Right forelimb (tissue), 1 donor: ENCODE results near the gene TMEM245.
A peak's percentile ranks its signal among the peaks of the same experiment; 100 is the strongest.

Experiments
- DNase-seq: peaks from one replicate; pipeline ENCODE4 v3.0.0-alpha.2; 2018

The TMEM245 gene

GRCh38 chr9:109100543-109101201 lies 19.1 kb downstream of the TMEM245 start:
- no peak for DNase-seq

DNA sequence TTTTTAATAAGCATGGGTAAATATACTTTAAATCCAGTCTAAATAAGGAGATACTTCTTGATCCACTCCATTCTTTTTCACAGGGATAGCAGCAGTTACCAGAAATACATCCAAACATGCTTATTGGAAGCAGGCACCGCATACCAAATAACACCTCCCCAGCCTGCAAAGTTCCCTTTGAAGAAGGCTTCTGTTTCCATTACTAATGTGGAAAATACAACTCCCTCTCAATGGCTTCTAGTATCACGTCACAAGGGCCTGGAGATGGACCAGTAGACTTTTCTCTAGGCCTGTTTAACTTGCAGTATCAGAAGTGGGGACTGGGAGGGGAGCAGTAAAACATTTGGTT lies 20.8 kb downstream of the TMEM245 start:
- no peak for DNase-seq

DNA sequence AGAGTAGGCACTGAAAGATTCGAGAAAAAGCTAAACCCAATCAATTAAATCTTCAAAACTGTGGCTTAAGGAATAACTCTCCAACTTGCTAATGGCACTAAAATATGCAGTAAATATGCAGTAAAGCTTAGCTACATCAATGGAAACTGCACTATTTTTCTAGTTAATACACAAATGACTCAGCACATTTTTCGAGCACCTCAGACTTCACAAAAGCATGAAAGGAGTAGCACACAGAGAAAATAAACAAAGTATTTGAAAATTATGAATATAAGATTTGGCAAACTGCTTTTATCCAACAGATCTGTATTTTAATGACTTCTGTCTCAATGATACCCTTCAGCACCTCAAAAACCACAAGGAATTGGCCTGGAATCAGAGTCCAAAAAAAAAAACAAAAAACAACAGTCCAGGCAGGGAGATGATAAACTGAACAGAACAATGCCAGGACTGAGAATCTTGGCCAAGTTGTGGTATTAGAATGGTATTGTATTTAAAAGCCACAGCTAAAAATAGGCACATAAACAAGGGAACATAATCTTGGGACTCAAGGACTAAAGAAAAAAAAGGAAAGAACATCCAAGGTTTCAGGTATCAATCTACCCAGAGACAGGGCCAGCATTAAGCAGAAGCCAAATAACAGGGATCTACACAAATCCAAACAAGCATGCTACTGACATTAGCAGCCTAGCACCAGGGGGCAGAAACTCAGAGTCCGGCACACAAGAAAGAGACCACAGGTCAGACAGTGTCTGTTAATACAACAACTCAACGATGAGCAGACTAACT lies 21.4 kb downstream of the TMEM245 start:
- peak; percentile 47 for DNase-seq

DNA sequence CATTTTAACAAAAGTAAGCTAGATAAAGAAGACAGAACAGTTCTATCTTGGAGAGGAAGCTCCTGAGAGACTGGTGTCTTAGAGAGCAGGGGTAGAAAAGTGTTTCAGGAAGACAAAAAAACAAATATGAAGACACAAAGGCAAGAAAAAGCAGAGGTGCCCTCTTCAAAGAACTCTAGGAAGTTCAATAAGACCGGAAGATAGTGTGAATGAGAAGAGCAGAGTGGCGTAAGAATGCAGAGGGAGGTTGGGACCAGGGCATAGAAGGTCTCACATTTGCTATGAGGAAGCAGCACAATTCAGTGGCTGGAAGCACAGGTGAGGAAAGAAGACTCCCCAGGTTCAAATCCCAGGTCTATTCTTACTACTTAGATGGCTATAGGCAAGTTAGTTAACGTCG lies 22.6 kb downstream of the TMEM245 start:
- DNase-seq, result no peak

DNA sequence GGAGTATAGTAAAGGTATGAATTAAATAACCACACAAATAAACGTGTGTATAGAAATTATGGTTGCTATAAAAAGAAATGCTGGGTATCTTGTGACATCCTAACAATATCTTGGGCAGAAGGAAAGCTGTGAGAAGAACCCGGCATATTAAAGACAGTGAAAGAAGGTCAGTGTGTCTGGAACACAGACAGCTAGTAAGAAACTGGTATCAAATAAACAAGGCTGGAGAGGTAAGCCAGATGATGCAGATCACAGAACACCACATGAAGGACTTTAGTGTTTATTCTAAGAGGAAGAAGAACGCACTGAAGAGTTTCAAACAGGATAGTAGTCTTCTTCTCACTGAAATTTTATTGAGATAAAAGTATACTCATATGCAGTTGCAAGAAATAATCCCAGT lies 24.4 kb downstream of the TMEM245 start:
- no peak for DNase-seq

DNA sequence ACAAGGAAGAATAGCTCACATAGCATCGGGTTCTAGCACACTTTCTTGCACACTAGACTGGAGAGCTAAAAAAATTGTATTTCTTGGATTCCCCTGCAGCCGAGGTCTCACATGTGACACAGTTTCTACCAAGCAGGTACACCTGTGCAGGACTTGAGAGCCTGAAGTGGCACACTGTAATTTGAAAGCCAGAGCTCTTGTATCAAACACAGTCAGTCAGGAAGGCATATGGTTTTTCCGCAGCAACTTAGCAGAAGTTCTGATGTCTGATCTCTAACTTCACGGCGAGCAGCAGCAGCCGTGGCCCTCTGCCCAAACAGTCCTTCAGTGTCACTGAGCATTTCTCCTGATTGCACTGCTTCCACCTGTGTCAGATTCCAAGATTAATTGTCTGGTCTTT lies 25.5 kb downstream of the TMEM245 start:
- no peak for DNase-seq

DNA sequence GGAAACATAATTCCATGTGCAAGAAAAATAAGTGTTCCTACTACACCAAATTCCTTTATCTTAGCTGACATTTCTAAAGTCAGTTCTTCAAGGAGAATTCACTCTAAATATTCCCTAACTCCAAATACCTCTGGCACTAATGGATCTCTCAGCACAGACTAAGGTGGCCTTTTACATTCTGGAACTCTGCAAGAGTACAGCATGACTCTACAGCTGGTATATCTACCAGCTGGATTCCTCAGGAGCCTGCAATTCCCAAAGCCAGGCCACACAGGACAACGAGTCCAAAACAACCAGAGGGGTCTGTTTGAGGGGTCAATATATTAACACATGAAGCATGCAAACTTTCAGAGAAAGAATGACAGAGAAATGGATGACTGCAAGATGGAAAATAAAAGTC lies 27.2 kb downstream of the TMEM245 start:
- no peak for DNase-seq

DNA sequence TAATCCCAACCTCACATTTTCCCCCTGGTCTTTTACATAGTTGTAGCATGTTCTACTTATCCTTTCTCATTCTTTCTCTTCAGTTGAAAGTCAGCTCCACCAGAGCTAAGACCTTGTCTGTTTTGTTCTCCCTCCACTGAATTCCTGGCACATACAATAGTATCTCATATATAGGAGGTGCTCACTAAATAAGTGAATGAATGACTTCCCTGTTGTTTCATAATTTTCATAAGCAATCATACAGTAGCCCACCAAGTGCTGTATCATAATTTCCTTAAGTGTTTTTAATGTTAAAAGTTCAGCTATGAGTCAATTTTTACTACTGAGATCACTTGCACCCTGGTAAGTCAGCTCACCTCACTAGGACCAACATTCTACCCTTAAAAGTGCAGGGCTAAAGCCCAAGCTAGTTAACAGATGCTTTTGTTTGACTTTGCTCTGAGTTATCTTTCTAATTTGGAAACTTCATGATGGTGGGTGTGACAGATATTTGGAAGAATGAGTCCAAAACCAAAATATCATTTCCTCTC lies 27.6 kb downstream of the TMEM245 start:
- DNase-seq, result no peak

DNA sequence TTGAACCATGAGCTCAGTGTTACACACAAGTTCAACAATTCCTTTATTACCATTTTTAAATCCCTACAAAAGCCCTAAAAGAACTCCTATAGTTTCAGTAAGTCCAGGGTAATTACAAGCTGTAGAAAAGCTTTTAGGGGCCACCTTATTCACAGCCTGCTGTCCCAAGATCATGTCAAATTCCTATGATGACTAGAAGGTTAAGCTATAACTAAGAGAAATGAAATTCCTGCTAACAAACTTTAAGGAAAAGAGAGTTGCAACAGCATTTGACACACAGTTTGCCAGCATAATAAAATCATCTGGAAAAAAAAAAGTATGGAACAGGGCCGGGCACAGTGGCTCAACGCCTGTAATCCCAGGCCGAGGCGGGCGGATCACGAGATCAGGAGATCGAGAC lies 31.5 kb downstream of the TMEM245 start:
- DNase-seq, result no peak

- DNase-seq, result no peak
These were observed 32.0 kb downstream of the TMEM245 start for GRCh38 chr9:109087795-109088194.

GRCh38 chr9:109086221-109086620 lies 33.5 kb downstream of the TMEM245 start:
- DNase-seq, result no peak

- no peak for DNase-seq
These were observed 34.2 kb downstream of the TMEM245 start for GRCh38 chr9:109085510-109085909.

DNA sequence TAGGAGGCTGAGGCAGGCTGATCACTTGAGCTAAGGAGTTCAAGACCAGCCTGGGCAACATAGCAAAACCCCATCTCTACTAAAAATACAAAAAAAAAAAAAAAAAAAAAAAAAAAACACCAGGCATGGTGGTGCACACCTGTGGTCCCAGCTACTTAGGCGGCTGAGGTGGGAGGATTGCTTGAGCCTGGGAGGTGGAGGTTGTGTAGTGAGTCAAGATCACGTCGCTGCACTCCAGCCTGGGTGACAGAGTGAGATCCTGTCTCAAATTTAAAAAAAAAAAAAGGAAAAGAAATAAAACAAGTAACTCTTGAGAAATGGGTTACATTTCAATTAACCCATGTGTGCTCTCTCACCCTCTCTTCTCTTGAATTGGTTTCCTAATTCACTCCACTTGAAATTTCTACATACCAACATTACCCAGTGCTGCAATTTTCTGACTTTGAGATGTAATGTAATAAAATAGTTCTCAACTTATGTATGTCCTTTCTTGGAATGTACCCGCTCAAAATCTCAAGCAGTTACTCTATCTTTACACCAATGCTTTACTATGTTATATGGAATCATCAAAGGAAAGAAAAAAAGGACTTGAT lies 35.8 kb downstream of the TMEM245 start:
- DNase-seq, result no peak

DNA sequence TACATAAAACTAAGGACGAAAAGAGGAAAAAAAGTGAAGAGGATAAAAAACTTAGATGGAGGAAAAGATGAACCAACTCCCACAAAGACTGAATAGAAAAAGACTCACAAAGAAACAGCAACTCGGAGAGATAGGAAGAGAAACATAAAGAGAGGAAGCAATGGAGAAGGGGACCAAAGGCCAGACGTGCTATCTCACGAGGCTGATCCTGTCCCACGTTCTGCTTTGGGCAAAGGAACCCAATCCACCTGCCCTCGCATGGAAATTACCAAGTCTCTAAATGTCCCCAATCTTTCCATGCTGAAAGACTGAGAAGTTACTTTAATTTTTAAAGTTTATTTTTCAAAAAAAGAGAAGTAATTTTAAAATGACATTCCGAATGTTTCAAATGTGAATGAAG lies 36.6 kb downstream of the TMEM245 start:
- no peak for DNase-seq

DNA sequence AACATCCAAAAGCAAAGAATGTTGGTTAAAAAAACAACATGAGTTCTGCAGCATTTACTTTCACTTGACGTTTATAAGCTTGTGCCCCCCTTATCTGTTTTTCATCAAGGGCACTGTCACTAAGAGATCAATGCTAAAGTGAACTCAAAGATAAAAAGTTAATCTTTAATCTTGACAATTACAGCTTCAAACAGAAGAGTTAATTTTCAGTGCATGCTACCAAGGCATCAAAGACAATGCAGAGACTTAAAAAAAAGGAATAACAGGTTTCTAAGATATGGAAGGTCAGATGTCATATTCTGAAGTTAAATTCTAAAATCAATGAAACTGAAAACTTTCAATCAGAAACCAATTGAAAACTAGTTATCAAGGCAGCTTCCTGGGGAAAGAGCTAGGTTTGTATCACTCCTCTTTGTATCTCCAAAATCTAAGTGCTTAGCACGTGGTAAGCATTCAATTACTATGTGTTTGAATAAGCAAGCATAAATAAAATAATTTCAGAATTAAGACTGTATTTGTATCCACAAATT lies 37.6 kb downstream of the TMEM245 start:
- no peak for DNase-seq

GRCh38 chr9:109074236-109074889 lies 45.4 kb downstream of the TMEM245 start:
- no peak for DNase-seq

- no peak for DNase-seq
These were observed 46.8 kb downstream of the TMEM245 start for GRCh38 chr9:109072821-109073435.

DNA sequence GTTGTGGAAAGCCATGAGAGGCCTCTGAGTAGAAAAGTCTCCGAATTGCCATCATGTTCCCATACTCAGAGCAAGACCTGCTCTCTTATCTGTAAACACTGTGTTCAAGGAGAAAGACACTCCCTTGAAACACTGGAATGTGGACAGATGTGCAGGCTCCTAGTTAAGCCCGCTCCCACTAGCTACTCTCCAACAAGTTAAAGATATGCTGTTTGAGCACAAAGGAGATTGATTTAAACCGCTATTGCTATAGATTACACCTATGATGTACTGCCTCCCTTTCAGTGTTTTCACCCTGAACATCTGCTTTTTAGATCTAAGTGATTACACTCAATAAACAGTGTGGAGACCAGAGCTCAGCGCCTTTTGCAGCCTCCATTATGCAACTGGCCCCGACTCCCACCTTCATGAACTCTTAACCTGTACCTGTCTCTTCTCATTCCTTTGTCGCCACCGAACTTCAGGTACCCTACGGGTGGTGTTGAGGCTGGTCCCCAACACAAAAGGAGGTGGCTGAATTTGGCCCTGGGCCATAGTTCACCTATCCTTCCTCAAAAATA lies 47.5 kb downstream of the TMEM245 start:
- DNase-seq, result no peak

- DNase-seq, result no peak
These were observed 51.0 kb downstream of the TMEM245 start for GRCh38 chr9:109068764-109069163.

DNA sequence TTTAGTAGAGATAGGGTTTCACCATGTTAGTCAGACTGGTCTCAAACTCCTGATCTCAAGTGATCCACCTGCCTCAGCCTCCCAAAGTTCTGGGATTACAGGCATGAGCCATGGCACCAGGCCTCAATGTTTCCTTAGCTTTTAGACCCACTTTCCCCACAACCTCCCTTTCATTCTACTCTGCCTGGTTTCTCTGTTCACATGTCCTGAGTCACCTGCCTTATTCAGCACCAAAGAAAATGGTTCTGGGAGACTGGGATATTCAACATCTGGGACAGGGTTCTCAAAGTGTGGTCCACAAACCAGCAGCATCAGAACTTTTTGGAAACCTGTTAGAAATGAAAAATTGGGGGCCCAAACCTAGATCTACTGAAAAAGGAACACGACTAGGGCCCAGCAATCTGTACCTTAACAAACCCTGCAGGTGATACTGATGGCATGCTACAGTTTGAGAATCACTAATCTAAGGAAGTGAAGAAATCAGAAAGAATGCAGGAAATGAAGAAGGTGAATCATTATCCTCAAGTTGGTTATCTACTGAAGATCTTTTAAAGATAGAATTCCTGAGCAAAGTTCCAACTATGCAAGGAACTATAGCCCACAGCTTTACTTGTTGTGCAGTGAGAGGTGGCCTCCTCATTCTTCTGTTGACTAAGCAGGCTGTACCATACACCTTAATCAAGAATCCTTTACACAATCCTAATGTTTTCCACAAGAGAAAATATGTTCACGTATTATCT lies 54.6 kb downstream of the TMEM245 start:
- DNase-seq, result no peak

GRCh38 chr9:109063760-109064159 lies 56.0 kb downstream of the TMEM245 start:
- no peak for DNase-seq

- DNase-seq, result no peak
These were observed 57.2 kb downstream of the TMEM245 start for GRCh38 chr9:109062543-109062942.
